SK-N-SH treated with all-trans-retinoic acid at 6 μM for 48 hours (cell line): ENCODE measurements around the gene ZBTB48.

Source experiments
- PPARA ChIP-seq: fragments of 250-450 bp; sonication (Bioruptor Pico); IDR thresholded peaks from 2 replicates; pipeline ENCODE4 v1.5.0; 2020; ENCODE audit warnings: mild to moderate bottlenecking, borderline replicate concordance
- ZFP3 ChIP-seq: fragments of 250-450 bp; sonication (Bioruptor Pico); IDR thresholded peaks from 2 replicates; pipeline ENCODE4 v1.5.0; 2020; ENCODE audit warnings: mild to moderate bottlenecking, moderate library complexity
- TF ChIP-seq, protein P1 (sequence below): fragments of 250-450 bp; sonication (Bioruptor Pico); IDR thresholded peaks from 2 replicates; pipeline ENCODE4 v1.8.0; 2020; ENCODE audit warnings: mild to moderate bottlenecking, moderate library complexity, borderline replicate concordance

DNA sequence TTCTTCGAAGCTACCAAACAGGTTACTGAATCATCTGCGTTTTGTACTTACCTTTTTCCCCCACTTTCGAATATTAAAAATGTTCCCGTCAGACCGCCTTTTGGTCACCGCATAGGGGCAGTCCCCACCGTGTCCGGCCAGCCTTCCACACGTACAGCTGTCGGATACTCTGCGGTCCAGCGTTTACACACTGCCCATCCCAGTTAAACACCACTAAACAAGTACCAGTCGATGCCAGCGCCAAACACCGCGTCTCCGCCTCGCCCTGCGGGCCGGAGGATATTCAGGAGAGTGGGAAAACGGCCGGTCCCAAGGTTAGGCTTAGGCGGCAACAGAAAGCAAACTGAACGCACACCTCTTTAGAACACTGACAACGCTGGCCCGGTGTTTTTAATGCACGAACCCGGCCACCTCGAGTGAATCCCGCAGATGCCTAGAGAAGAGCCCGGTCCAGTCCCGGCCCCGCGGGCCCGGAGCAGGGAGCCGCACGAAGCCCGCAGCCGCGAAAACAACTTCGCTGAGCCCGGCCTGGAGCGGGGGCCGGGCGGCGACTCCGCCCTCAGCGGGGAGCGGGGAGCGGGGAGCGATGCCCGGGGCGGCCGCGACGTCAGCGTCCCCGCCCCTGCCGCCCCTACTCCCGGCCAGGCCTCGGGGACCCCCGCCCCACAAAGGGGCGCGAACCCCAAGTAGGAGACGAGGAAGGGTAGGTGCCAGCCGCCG, 33.0 kb downstream of the ZBTB48 start:
- no peak for TF ChIP-seq ZFP3 (CRISPR knock-in tag)
- TF ChIP-seq PPARA (CRISPR knock-in tag) = no peak
- TF ChIP-seq, protein P1, sequence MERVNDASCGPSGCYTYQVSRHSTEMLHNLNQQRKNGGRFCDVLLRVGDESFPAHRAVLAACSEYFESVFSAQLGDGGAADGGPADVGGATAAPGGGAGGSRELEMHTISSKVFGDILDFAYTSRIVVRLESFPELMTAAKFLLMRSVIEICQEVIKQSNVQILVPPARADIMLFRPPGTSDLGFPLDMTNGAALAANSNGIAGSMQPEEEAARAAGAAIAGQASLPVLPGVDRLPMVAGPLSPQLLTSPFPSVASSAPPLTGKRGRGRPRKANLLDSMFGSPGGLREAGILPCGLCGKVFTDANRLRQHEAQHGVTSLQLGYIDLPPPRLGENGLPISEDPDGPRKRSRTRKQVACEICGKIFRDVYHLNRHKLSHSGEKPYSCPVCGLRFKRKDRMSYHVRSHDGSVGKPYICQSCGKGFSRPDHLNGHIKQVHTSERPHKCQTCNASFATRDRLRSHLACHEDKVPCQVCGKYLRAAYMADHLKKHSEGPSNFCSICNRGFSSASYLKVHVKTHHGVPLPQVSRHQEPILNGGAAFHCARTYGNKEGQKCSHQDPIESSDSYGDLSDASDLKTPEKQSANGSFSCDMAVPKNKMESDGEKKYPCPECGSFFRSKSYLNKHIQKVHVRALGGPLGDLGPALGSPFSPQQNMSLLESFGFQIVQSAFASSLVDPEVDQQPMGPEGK (CRISPR knock-in tag) = no peak
